GM23338 (cell line): ENCODE data around the gene TP53I13.

ENCODE experiments used
- CTCF ChIP-seq, 2 experiments: fragments of 200-600 bp in 1 of 2; sonication (generic) in 1 of 2; conservative IDR thresholded peaks; 2 replicates each; pipeline versions ENCODE4 v1.5.1 to v1.6.1; 2016 to 2017; ENCODE audit warnings: antibody characterized with exemption in 2 of 2, low read depth in 2 of 2, mild to moderate bottlenecking in 2 of 2, moderate library complexity in 1 of 2
- EZH2phosphoT487 ChIP-seq: fragments of 200-600 bp; sonication (generic); IDR thresholded peaks from one replicate; pipeline ENCODE4 v1.8.1; 2018; ENCODE audit warnings: antibody characterized with exemption; ENCODE audit not compliant: unreplicated experiment

- no peak for TF ChIP-seq CTCF (conservative IDR thresholded peaks at IDR 0.05; ENCODE audit: low read depth in 2 of 2)
- no peak for TF ChIP-seq EZH2phosphoT487
These were observed 39.2 kb downstream of the TP53I13 start for GRCh38 chr17:29607557-29608195.
